ENCODE data around the gene KRTAP5-2. TPM values are rescaled to one million over a fixed set of nuclear protein-coding genes. Genes with fewer than 3 reads are reported as not detected.
"Not testable (repeated sequence)": the region's sequence is repeated elsewhere in the genome, so short reads cannot be mapped to it uniquely, and the experiment has no call there.

Gene KRTAP5-2
- total RNA-seq, 5 donors from 2014 or later (not counting 1 experiment from before 2014, with no cell fraction given): not detected

- 43% methylated on average over 3 of the region's 10 CpGs for WGBS (ENCODE audit: insufficient coverage)
- H3K4me3 ChIP-seq (ENCODE audit: control insufficient read depth in 1 of 2, extremely low read depth in 1 of 2, low read length in 1 of 2); H3K9me3 Mint-ChIP-seq; H3K36me3 Mint-ChIP-seq; H3K9me3 ChIP-seq; H3K36me3 ChIP-seq (ENCODE audit: control insufficient read depth in 2 of 2, extremely low read depth in 1 of 2, insufficient read depth in 1 of 2, low read length in 1 of 2); H3K27me3 Mint-ChIP-seq; POLR2A ChIA-PET: not testable (repeated sequence)
- Histone ChIP-seq H3K27ac (ENCODE audit: low read length) (peak overlapping the region; percentile 59), H3K4me1 (ENCODE audit: control insufficient read depth in 1 of 2, extremely low read depth in 1 of 2, insufficient read depth in 2 of 2, low read length in 2 of 2) (peaks cover 3 to 47% of the 10 kb centered on the region in 2 experiments), H3K27me3 (replicated peaks in 1 of 2; ENCODE audit: control insufficient read depth in 2 of 2, extremely low read depth in 1 of 2, insufficient read depth in 2 of 2, low read length in 1 of 2) (peaks cover 0 to 12% of the 10 kb centered on the region in 2 experiments)
- Mint-ChIP-seq H3K27ac (peak overlapping the region; percentile 94 to 97), H3K4me1 (peaks cover 23 to 31% (median 26%) of the 10 kb centered on the region in 3 donors), H3K4me3 (peak overlapping the region; percentile 47 to 76 (median 66))
- peak; percentile 60 to 92 (median 88) for ATAC-seq (replicated peaks in 1 of 4)
- peak in 8 of 35 experiments; percentile 4 to 65 (median 12) for DNase-seq
- CTCF ChIA-PET: interaction anchor here (0.5 to 1.6 kb wide), 4 partner anchors 14 to 258 kb away, joined by 3 to 9 read pairs (median 4); no protein-coding TSS in a partner anchor
Measured at GRCh38 chr11:1589191-1589963, 8.7 kb downstream of the KRTAP5-2 start.

DNA sequence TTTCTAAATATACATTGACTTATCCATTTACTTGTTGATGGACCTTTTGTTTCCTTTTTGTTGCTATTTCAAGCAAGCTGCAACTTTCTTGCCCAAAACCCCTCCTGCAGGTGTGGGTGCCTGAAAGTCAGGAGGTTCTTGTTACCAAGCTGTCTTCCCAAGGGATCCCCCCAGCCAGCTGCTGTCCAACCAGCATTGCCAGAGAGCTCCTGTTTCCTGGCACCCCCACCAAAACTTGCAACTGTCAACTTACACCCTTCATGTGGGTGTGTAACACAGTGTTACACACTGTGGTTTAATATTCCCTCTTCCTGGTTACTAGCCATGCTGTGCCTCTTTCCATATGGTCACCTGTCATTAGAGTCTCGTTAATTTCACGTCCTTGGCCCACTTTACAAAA lies 11.4 kb downstream of the KRTAP5-2 start:
- no peaks in the 10 kb centered on the region for H3K9me3 ChIP-seq
- peaks cover 0 to 5% of the 10 kb centered on the region in 2 donors for H3K27me3 Mint-ChIP-seq
- no peaks in the 10 kb centered on the region for H3K36me3 Mint-ChIP-seq
- no peaks in the 10 kb centered on the region for H3K36me3 ChIP-seq (ENCODE audit: control insufficient read depth in 2 of 2, extremely low read depth in 1 of 2, insufficient read depth in 1 of 2, low read length in 1 of 2)
- peaks cover 23 to 37% (median 31%) of the 10 kb centered on the region in 3 donors for H3K4me1 Mint-ChIP-seq
- peaks cover 0 to 4% (median 0%) of the 10 kb centered on the region in 3 donors for H3K9me3 Mint-ChIP-seq
- CTCF ChIA-PET: no interaction called here
- WGBS (ENCODE audit: insufficient coverage): no CpG with 5 or more reads among the region's 2 CpGs
- H3K4me1 ChIP-seq (ENCODE audit: control insufficient read depth in 1 of 2, extremely low read depth in 1 of 2, insufficient read depth in 2 of 2, low read length in 2 of 2): peaks cover 3 to 56% of the 10 kb centered on the region in 2 experiments
- POLR2A ChIA-PET: no interaction called here
- H3K27ac ChIP-seq (ENCODE audit: low read length): no peak overlapping the region
- H3K27ac Mint-ChIP-seq: peak overlapping the region; percentile 44 to 45
- no peak overlapping the region for H3K4me3 ChIP-seq (ENCODE audit: control insufficient read depth in 1 of 2, extremely low read depth in 1 of 2, low read length in 1 of 2)
- H3K4me3 Mint-ChIP-seq: no peak overlapping the region
- peaks cover 0 to 27% of the 10 kb centered on the region in 2 experiments for H3K27me3 ChIP-seq (replicated peaks in 1 of 2; ENCODE audit: control insufficient read depth in 2 of 2, extremely low read depth in 1 of 2, insufficient read depth in 2 of 2, low read length in 1 of 2)
- ATAC-seq (replicated peaks in 1 of 4) (no peak), DNase-seq (no peak)

DNA sequence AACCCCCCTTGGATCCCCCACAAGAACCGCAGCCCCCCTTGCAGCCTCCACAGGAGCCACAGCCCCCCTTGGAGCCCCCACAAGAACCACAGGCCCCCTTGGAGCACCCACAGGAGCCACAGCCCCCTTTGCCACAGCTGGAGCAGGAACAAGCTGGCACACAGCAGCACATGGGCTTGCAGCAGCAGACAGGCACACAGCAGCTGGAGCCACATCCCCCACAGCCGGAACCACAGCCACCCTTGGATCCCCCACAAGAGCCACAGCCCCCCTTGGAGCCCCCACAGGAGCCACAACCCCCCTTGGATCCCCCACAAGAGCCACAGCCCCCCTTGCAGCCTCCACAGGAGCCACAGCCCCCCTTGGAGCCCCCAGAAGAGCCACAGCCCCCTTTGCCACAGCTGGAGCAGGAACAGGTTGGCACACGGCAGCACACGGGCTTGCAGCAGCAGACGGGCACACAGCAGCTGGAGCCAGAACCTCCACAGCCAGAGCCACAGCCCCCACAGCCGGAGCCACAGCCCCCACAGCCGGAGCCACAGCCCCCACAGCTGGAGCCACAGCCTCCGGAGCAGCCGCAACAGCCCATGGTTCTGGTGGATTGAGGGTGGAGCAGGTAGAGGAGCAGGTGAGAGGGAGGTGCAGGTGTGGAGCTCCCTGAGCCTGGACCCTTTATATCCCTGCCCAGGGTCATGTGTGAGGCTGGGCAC lies 13.3 kb downstream of the KRTAP5-2 start, which contains the start of gene KRTAP5-1:
TSS of gene KRTAP5-1 (minus strand) at position 623 of the 710 bp plus-strand sequence. CDS start at position 589, 34 bp downstream.
- 12% methylated on average over 5 of the region's 9 CpGs for WGBS (ENCODE audit: insufficient coverage)
- H3K9me3 Mint-ChIP-seq; DNase-seq; ATAC-seq (replicated peaks in 1 of 4); POLR2A ChIA-PET; CTCF ChIA-PET; H3K4me3 ChIP-seq (ENCODE audit: control insufficient read depth in 1 of 2, extremely low read depth in 1 of 2, low read length in 1 of 2); H3K36me3 ChIP-seq (ENCODE audit: control insufficient read depth in 2 of 2, extremely low read depth in 1 of 2, insufficient read depth in 1 of 2, low read length in 1 of 2); H3K27ac ChIP-seq (ENCODE audit: low read length); H3K9me3 ChIP-seq; H3K27me3 Mint-ChIP-seq; H3K36me3 Mint-ChIP-seq: not testable (repeated sequence)
- peaks cover 3 to 51% of the 10 kb centered on the region in 2 experiments for H3K4me1 ChIP-seq (ENCODE audit: control insufficient read depth in 1 of 2, extremely low read depth in 1 of 2, insufficient read depth in 2 of 2, low read length in 2 of 2)
- peaks cover 17 to 32% (median 26%) of the 10 kb centered on the region in 3 donors for H3K4me1 Mint-ChIP-seq
- H3K27ac Mint-ChIP-seq: peak within 1 kb of the TSS in 1 of 2 donors; percentile 36
- H3K27me3 ChIP-seq (replicated peaks in 1 of 2; ENCODE audit: control insufficient read depth in 2 of 2, extremely low read depth in 1 of 2, insufficient read depth in 2 of 2, low read length in 1 of 2): peaks cover 0 to 24% of the 10 kb centered on the region in 2 experiments
- peak within 1 kb of the TSS in 1 of 3 donors; percentile 49 for H3K4me3 Mint-ChIP-seq

DNA sequence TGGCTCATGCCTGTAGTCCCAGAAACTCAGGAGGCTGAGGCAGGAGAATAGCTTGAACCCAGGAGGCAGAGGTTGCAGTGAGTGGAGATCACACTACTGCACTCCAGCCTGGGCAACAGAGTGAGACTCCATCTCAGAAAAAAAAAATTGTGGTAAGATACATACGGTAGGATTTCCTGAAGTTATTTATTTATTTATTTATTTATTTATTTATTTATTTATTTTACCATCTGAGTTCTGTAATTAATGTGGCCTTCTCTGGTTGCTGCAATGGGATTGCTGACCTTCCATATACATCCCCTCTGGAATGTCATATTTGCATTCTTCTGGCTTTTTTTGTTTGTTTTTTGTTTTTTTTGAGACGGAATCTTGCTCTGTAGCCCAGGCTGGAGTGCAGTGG lies 15.2 kb downstream of the KRTAP5-2 start:
- H3K4me3 Mint-ChIP-seq; H3K27ac ChIP-seq (ENCODE audit: low read length); H3K27ac Mint-ChIP-seq; H3K4me3 ChIP-seq (ENCODE audit: control insufficient read depth in 1 of 2, extremely low read depth in 1 of 2, low read length in 1 of 2); H3K36me3 ChIP-seq (ENCODE audit: control insufficient read depth in 2 of 2, extremely low read depth in 1 of 2, insufficient read depth in 1 of 2, low read length in 1 of 2); H3K36me3 Mint-ChIP-seq; H3K9me3 ChIP-seq; H3K27me3 Mint-ChIP-seq; DNase-seq; H3K9me3 Mint-ChIP-seq; ATAC-seq (replicated peaks in 1 of 4); POLR2A ChIA-PET; CTCF ChIA-PET: not testable (repeated sequence)
- peaks cover 0 to 23% of the 10 kb centered on the region in 2 experiments for H3K27me3 ChIP-seq (replicated peaks in 1 of 2; ENCODE audit: control insufficient read depth in 2 of 2, extremely low read depth in 1 of 2, insufficient read depth in 2 of 2, low read length in 1 of 2)
- no CpG with 5 or more reads among the region's 2 CpGs for WGBS (ENCODE audit: insufficient coverage)
- peaks cover 0 to 32% of the 10 kb centered on the region in 2 experiments for H3K4me1 ChIP-seq (ENCODE audit: control insufficient read depth in 1 of 2, extremely low read depth in 1 of 2, insufficient read depth in 2 of 2, low read length in 2 of 2)
- peaks cover 0 to 18% (median 13%) of the 10 kb centered on the region in 3 donors for H3K4me1 Mint-ChIP-seq

- H3K27me3 ChIP-seq (replicated peaks in 1 of 2; ENCODE audit: control insufficient read depth in 2 of 2, extremely low read depth in 1 of 2, insufficient read depth in 2 of 2, low read length in 1 of 2): peaks cover 0 to 23% of the 10 kb centered on the region in 2 experiments
- peaks cover 0 to 3% of the 10 kb centered on the region in 2 donors for H3K27me3 Mint-ChIP-seq
- no peak overlapping the region for H3K4me3 ChIP-seq (ENCODE audit: control insufficient read depth in 1 of 2, extremely low read depth in 1 of 2, low read length in 1 of 2)
- H3K27ac ChIP-seq (ENCODE audit: low read length): no peak overlapping the region
- H3K4me1 Mint-ChIP-seq: peaks cover 0 to 16% (median 12%) of the 10 kb centered on the region in 3 donors
- no peak overlapping the region for H3K27ac Mint-ChIP-seq
- peaks cover 0 to 25% of the 10 kb centered on the region in 2 experiments for H3K4me1 ChIP-seq (ENCODE audit: control insufficient read depth in 1 of 2, extremely low read depth in 1 of 2, insufficient read depth in 2 of 2, low read length in 2 of 2)
- DNase-seq: no peak
- no peaks in the 10 kb centered on the region for H3K36me3 ChIP-seq (ENCODE audit: control insufficient read depth in 2 of 2, extremely low read depth in 1 of 2, insufficient read depth in 1 of 2, low read length in 1 of 2)
- H3K36me3 Mint-ChIP-seq: peaks cover 4% of the 10 kb centered on the region
- no peaks in the 10 kb centered on the region for H3K9me3 ChIP-seq
- WGBS (ENCODE audit: insufficient coverage): 73% methylated on average over 8 of the region's 9 CpGs
- peaks cover 0 to 7% (median 4%) of the 10 kb centered on the region in 3 donors for H3K9me3 Mint-ChIP-seq
- H3K4me3 Mint-ChIP-seq: no peak overlapping the region
- no peak for ATAC-seq (replicated peaks in 1 of 4)
- ChIA-PET POLR2A (no interaction called here), CTCF (no interaction called here)
Measured at GRCh38 chr11:1581976-1582375, 16.1 kb downstream of the KRTAP5-2 start.

DNA sequence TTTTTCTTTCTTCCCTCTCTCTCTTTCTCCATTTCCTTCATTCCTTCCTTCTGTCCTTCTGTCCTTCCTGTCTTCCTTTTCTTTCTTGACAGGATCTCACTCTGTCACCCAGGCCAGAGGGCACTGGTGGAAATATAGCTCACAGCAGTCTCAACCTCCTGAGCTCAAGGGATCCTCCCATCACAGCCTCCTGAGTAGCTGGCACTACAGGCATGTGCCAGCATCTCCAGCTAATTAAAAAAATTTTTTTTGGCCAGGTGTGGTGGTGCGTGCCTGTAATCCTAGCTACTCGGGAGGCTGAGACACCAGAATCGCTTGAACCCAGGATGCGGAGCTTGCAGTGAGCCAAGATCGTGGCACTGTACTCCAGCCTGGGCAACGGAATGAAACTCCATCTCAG lies 21.3 kb downstream of the KRTAP5-2 start:
- Mint-ChIP-seq H3K36me3 (peaks cover 4% of the 10 kb centered on the region), H3K9me3 (peaks cover 0 to 7% (median 4%) of the 10 kb centered on the region in 3 donors), H3K4me1 (peaks cover 7 to 10% (median 9%) of the 10 kb centered on the region in 3 donors), H3K27me3 (no peaks in the 10 kb centered on the region), H3K4me3 (no peak overlapping the region), H3K27ac (no peak overlapping the region)
- POLR2A ChIA-PET: interaction anchor here in 1 of 2 donors (0.6 kb wide), 1 partner anchor 8 kb away, joined by 3 read pairs; no protein-coding TSS in a partner anchor
- Histone ChIP-seq H3K4me1 (ENCODE audit: control insufficient read depth in 1 of 2, extremely low read depth in 1 of 2, insufficient read depth in 2 of 2, low read length in 2 of 2) (peaks cover 2 to 21% of the 10 kb centered on the region in 2 experiments), H3K36me3 (ENCODE audit: control insufficient read depth in 2 of 2, extremely low read depth in 1 of 2, insufficient read depth in 1 of 2, low read length in 1 of 2) (no peaks in the 10 kb centered on the region), H3K4me3 (ENCODE audit: control insufficient read depth in 1 of 2, extremely low read depth in 1 of 2, low read length in 1 of 2) (no peak overlapping the region), H3K27me3 (replicated peaks in 1 of 2; ENCODE audit: control insufficient read depth in 2 of 2, extremely low read depth in 1 of 2, insufficient read depth in 2 of 2, low read length in 1 of 2) (peaks cover 0 to 2% of the 10 kb centered on the region in 2 experiments), H3K27ac (ENCODE audit: low read length) (no peak overlapping the region), H3K9me3 (no peaks in the 10 kb centered on the region)
- 93% methylated on average over 5 of the region's 6 CpGs for WGBS (ENCODE audit: insufficient coverage)
- ATAC-seq (replicated peaks in 1 of 4): no peak
- no peak for DNase-seq
- CTCF ChIA-PET: interaction anchor here in 1 of 2 donors (0.7 to 1.1 kb wide), 2 partner anchors 19 to 30 kb away, joined by 3 to 5 read pairs; no protein-coding TSS in a partner anchor
